PC-9 (cell line): ENCODE data around the gene AQP12A.

Experiments
- EZH2 ChIP-seq: fragments of 200-600 bp; sonication (generic); IDR thresholded peaks from 2 replicates; pipeline ENCODE4 v1.8.0; 2017; ENCODE audit warnings: antibody characterized with exemption, low read depth
- TF ChIP-seq, protein P1 (sequence below): fragments of 200-600 bp; sonication (generic); conservative IDR thresholded peaks from 2 replicates; pipeline ENCODE4 v1.6.1; 2017; ENCODE audit warnings: mixed run types, antibody characterized with exemption, mild to moderate bottlenecking, moderate library complexity

DNA sequence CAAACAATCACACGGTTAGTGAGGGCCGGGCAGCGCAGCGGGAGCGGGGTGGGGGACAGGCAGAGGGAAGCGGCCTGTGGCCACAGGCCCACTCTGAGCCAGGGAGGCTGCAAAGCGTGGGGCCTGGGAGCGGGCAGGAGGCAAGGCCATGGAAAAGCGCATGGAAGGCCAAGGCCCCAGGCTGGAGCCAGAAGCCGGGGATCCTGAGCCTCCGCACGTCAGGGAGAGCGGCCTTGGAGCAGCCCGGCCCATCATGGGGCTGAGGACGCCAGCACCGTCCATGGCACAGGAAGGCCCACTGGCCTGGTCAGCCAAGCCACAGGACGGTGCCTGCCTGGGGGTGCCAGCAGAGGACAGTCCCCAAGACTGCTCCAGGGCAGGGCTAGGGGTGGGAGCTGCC is 43.1 kb downstream of the AQP12A start:
- TF ChIP-seq, protein P1, sequence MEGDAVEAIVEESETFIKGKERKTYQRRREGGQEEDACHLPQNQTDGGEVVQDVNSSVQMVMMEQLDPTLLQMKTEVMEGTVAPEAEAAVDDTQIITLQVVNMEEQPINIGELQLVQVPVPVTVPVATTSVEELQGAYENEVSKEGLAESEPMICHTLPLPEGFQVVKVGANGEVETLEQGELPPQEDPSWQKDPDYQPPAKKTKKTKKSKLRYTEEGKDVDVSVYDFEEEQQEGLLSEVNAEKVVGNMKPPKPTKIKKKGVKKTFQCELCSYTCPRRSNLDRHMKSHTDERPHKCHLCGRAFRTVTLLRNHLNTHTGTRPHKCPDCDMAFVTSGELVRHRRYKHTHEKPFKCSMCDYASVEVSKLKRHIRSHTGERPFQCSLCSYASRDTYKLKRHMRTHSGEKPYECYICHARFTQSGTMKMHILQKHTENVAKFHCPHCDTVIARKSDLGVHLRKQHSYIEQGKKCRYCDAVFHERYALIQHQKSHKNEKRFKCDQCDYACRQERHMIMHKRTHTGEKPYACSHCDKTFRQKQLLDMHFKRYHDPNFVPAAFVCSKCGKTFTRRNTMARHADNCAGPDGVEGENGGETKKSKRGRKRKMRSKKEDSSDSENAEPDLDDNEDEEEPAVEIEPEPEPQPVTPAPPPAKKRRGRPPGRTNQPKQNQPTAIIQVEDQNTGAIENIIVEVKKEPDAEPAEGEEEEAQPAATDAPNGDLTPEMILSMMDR: no peak
- TF ChIP-seq EZH2: no peak
